ENCODE results near the gene POLR2A.
"Not testable (repeated sequence)": the region's sequence is repeated elsewhere in the genome, so short reads cannot be mapped to it uniquely, and the experiment has no call there.

Gene POLR2A

GRCh38 chr17:7479213-7480088 is 4.7 kb upstream of the POLR2A start, which contains the start of gene ZBTB4:
Gene ZBTB4 (minus strand): TSS chr17:7479631. CDS start chr17:7466801, 12,830 bp downstream.
- DNase-seq = peak; percentile 86

- no peak for DNase-seq
These were observed 4.1 kb upstream of the POLR2A start for GRCh38 chr17:7480089-7480384.

- DNase-seq = not testable (repeated sequence)
These were observed 2.9 kb upstream of the POLR2A start, which contains the start of gene SLC35G6 for GRCh38 chr17:7481275-7481674. Gene SLC35G6 (plus strand): TSS chr17:7481446. CDS start chr17:7481517, 71 bp downstream.

- DNase-seq = not testable (repeated sequence)
These were observed 2.1 kb upstream of the POLR2A start for GRCh38 chr17:7481842-7482741.

- DNase-seq = not testable (repeated sequence)
These were observed 1.5 kb upstream of the POLR2A start for GRCh38 chr17:7482742-7483088.

GRCh38 chr17:7483255-7484066 is 705 bp upstream of the POLR2A start:
- peak; percentile 93 for DNase-seq

GRCh38 chr17:7484919-7485377 is 782 bp downstream of the POLR2A start:
- DNase-seq = no peak

- no peak for DNase-seq
These were observed 2.0 kb downstream of the POLR2A start for GRCh38 chr17:7486181-7486580.

GRCh38 chr17:7490144-7490543 is 6.0 kb downstream of the POLR2A start:
- no peak for DNase-seq

GRCh38 chr17:7491583-7491982 is 7.4 kb downstream of the POLR2A start:
- DNase-seq = no peak

GRCh38 chr17:7493941-7494340 is 9.8 kb downstream of the POLR2A start:
- DNase-seq = no peak

GRCh38 chr17:7495906-7496434 is 11.8 kb downstream of the POLR2A start:
- no peak for DNase-seq

- DNase-seq = no peak
These were observed 12.5 kb downstream of the POLR2A start for GRCh38 chr17:7496470-7497183.

GRCh38 chr17:7497228-7497627 is 13.1 kb downstream of the POLR2A start:
- DNase-seq = no peak

GRCh38 chr17:7497636-7498035 is 13.5 kb downstream of the POLR2A start:
- DNase-seq = no peak

- no peak for DNase-seq
These were observed 15.0 kb downstream of the POLR2A start for GRCh38 chr17:7499161-7499560.

- no peak for DNase-seq
These were observed 17.6 kb downstream of the POLR2A start for GRCh38 chr17:7501729-7502128.

- DNase-seq = no peak
These were observed 18.1 kb downstream of the POLR2A start for GRCh38 chr17:7502171-7502847.

GRCh38 chr17:7502987-7503386 is 18.8 kb downstream of the POLR2A start:
- peak; percentile 20 for DNase-seq

- no peak for DNase-seq
These were observed 19.4 kb downstream of the POLR2A start for GRCh38 chr17:7503521-7503920.

GRCh38 chr17:7508145-7508544 is 24.0 kb downstream of the POLR2A start:
- DNase-seq = no peak

Data from eye (tissue), 1 donor.